NCI-H1092 treated with DMSO at 0.1 percent for 48 hours (cell line): ENCODE results near the gene SLF2.

Source experiments
- DNase-seq: peaks from one replicate; lab custom pipeline; 2025; lab: John Stamatoyannopoulos, UW

Gene SLF2

GRCh38 chr10:101000127-101000914 lies 87.6 kb downstream of the SLF2 start:
- no peak for DNase-seq

- no peak for DNase-seq
These were observed 88.3 kb downstream of the SLF2 start for GRCh38 chr10:101000915-101001658.

DNA sequence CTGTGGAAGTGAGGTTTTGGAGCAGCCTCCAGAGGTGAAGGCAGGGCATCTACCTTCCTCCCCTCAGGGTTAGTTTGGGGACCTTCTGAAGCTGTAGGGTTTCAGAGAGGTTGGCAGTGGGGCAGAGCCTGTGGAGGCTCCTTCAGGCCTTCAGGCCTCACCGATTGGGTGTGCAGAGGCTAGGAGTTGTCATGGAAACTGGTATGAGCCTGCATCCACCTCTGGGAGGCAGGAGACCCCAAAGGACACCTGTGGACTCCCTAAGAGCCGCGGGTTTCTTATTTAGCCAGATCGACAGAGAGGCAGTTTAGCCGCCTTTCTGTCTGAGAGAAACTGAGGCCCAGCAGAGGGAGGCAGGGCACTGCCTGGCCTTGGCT lies 88.9 kb downstream of the SLF2 start:
- no peak for DNase-seq

- no peak for DNase-seq
These were observed 89.7 kb downstream of the SLF2 start for GRCh38 chr10:101002456-101002855.

DNA sequence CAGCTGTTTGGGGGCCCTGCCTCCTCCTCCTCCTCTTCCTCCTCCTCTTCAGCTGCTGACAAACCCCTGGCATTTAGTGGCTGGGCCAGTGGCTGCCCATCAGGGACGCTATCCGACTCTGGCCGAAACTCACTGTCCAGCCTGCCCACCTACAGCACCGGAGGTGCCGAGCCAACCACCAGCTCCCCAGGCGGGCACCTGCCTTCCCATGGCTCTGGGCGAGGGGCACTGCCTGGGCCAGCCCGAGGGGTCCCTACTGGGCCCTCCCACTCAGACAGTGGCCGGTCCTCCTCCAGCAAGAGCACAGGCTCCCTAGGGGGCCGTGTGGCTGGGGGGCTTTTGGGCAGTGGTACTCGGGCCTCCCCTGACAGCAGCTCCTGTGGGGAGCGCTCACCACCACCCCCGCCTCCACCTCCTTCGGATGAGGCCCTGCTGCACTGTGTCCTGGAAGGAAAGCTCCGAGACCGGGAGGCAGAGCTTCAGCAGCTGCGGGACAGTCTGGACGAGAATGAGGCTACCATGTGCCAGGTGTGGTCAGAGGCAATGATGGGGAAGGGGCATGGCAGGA lies 91.0 kb downstream of the SLF2 start:
- no peak for DNase-seq

DNA sequence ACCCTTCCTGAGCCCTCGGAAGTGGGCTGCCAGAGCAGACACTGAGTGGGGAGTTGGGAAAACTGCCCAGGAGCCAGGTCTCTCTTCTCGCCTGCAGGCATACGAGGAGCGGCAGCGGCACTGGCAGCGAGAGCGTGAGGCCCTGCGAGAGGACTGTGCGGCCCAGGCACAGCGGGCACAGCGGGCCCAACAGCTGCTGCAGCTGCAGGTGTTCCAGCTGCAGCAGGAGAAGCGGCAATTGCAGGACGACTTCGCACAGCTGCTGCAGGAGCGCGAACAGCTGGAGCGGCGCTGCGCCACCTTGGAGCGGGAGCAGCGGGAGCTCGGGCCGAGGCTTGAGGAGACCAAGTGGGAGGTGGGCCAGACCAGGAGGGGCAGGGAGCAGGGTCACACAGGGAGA lies 92.6 kb downstream of the SLF2 start:
- no peak for DNase-seq

DNA sequence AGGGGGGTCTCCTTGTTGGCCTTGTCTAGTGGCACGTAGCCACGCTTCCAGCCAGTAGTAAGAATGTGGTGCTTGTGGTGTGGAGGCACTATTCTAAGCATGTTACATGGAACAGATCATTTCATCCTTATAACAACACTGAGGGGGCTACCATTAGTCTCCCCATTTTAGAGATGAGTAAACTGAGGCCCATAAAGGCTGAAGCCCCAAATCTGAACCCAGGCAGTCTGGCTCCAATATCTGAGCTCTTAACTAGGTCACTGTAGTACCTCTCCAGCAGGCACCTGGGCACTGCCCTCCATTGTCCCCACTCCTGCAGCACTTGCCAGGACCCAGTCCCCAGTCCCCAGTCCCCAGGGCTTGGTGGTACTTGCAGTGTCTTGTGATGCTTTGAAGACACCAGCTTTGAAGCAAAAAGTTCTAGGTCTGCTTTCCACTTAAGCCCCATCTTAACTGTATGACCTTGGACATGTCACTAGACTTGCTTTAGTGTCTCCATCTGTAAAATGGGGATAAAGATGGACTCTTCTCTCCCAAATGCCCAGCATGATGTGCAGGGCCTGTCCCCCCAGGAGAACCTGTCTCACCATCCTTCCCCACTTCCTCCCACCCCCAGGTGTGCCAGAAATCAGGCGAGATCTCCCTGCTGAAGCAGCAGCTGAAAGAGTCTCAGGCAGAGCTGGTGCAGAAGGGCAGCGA lies 93.3 kb downstream of the SLF2 start:
- DNase-seq = no peak

DNA sequence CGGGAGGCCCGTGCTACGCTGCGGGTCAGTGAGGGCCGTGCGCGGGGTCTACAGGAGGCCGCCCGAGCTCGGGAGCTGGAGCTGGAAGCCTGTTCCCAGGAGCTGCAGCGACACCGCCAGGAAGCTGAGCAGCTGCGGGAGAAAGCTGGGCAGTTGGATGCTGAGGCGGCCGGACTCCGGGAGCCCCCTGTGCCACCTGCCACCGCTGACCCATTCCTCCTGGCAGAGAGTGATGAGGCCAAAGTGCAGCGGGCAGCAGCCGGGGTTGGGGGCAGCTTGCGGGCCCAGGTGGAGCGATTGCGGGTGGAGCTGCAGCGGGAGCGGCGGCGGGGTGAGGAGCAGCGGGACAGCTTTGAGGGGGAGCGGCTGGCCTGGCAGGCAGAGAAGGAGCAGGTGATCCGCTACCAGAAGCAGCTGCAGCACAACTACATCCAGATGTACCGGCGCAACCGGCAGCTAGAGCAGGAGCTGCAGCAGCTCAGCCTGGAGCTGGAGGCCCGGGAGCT lies 93.9 kb downstream of the SLF2 start:
- peak; percentile 51 for DNase-seq

DNA sequence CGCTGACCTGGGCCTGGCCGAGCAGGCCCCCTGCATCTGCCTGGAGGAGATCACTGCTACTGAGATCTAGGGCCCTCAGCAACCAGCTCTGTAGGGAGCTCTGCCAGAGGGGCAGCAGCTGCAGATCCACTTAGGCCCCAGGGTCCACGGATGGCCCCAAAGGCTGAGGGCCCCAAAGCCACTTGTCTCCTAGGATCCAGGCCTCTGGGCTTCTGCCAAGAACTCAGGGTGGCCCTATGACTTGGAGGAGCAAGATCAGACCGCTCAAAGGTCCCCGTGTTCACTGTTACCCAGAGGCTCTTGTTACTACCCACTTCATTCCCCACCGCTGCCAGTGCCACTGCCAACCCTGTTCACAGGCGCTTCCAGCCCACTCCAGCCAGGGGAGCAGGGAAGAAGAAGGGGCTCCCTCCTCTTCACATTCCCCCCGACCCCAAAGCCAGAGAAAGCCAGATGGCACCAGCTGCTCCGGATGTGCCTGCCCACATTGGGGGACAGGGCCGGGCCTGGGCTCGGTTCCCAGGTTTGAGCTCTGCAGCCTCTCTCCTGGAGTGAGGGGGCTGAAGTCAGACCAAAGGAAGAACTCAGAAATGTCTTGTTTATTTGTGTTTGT lies 94.4 kb downstream of the SLF2 start:
- DNase-seq = peak; percentile 51

DNA sequence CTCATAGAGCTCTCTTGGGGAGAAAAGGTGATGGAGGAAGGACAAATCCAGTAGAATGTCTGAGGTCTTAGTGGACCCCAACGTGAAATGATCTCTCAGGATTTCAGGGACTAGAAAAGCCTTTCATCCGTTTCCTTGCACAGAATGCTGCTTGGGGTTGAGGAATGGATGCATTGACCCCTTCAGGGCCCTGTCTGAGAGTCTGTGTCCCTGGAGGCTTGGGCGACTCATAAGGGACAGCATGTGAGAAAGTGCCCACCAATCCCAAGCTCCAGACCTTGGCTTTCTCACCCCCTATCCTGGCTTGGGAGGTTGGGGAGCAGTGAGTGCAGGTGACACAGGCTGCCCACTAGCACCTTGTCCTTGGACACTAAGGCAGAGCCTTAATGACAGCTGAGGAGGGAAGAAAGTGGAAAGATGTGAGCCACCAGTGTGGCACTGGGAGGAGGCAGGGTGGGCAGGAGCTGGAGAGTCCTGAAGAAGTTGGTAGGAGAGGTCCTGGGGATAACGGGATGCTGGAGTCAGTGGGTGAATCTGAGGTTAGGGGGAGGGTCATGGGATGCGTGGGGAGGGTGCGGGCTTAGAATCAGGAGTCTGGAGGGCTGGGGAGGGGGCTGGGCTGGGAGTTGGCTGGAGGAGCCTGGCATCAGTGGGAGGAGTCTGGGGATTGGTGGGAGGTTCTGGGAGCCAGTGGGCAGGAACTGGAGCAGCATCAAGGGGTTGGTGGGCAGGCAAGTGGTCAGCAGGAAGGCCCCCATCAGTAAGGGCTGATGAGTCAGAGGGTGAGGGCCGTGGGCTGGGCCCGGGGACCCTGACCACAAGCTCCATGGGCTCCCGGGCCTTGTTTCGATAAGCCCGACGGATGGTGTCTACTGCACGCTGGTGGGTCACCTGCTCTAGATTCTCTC lies 95.4 kb downstream of the SLF2 start:
- no peak for DNase-seq

- DNase-seq = no peak
These were observed 96.2 kb downstream of the SLF2 start for GRCh38 chr10:101008823-101009423.

GRCh38 chr10:101010329-101010728 lies 97.6 kb downstream of the SLF2 start:
- no peak for DNase-seq

- no peak for DNase-seq
These were observed 99.0 kb downstream of the SLF2 start for GRCh38 chr10:101011517-101012423.

- peak; percentile 81 for DNase-seq
These were observed 100.0 kb downstream of the SLF2 start for GRCh38 chr10:101012525-101013364.

- DNase-seq = no peak
These were observed 100.6 kb downstream of the SLF2 start for GRCh38 chr10:101013365-101013825.

DNA sequence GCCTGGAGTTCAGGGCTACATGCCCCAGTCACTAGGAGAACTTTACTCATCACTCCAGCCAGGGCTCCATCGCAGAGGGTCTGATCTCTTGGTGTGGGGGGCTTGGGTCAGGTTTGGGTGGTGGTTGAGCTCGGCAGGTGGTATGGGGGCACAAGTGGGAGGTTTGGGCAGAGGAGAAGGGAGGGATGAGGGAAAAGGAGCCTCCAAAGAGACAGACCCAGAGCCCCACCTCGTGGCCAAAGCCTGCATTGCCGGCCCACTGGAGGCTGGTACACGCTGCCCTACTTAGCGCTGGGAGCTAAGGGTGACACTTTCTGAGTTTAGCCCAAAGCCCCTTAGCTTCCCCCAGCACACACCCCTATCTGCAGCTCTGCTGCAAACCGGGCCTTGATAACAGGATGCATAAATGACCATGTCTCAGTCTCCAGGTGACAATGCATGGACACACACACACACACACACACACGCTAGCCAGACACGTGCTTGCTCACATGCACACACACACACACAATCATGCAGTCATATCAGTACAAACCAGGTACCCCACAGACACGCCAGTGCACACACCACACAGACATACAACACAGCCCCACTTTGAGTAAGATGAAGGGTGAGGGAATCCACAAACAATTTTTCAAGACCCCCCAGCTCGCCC lies 101.6 kb downstream of the SLF2 start:
- peak; percentile 41 for DNase-seq
